GM18511 (cell line): ENCODE data around the gene LITAF.
"Not testable (repeated sequence)": the region's sequence is repeated elsewhere in the genome, so short reads cannot be mapped to it uniquely, and the experiment has no call there.

Source experiments
- ATAC-seq: cut with Tn5 transposase; IDR thresholded peaks from one replicate; pipeline ENCODE4 v1.9.1; 2021; ENCODE audit warnings: mild to moderate bottlenecking, moderate library complexity; ENCODE audit not compliant: unreplicated experiment

The LITAF gene

GRCh38 chr16:11524098-11524760 lies 62.5 kb downstream of the LITAF start:
- no peak for ATAC-seq

- no peak for ATAC-seq
Measured at GRCh38 chr16:11521055-11521454, 65.7 kb downstream of the LITAF start.

GRCh38 chr16:11520442-11520841 lies 66.3 kb downstream of the LITAF start:
- no peak for ATAC-seq

- ATAC-seq, result no peak
Measured at GRCh38 chr16:11517961-11518360, 68.8 kb downstream of the LITAF start.

GRCh38 chr16:11515540-11516430 lies 70.9 kb downstream of the LITAF start:
- no peak for ATAC-seq

- ATAC-seq, result no peak
Measured at GRCh38 chr16:11514283-11514682, 72.4 kb downstream of the LITAF start.

GRCh38 chr16:11513366-11513765 lies 73.4 kb downstream of the LITAF start:
- not testable (repeated sequence) for ATAC-seq

- ATAC-seq, result no peak
Measured at GRCh38 chr16:11511801-11512200, 74.9 kb downstream of the LITAF start.

GRCh38 chr16:11511328-11511727 lies 75.4 kb downstream of the LITAF start:
- ATAC-seq, result no peak

GRCh38 chr16:11510178-11510973 lies 76.3 kb downstream of the LITAF start:
- ATAC-seq, result no peak

GRCh38 chr16:11507991-11508390 lies 78.7 kb downstream of the LITAF start:
- no peak for ATAC-seq

- no peak for ATAC-seq
Measured at GRCh38 chr16:11507350-11507749, 79.4 kb downstream of the LITAF start.

- no peak for ATAC-seq
Measured at GRCh38 chr16:11506741-11507305, 79.9 kb downstream of the LITAF start.

- not testable (repeated sequence) for ATAC-seq
Measured at GRCh38 chr16:11504261-11504660, 82.5 kb downstream of the LITAF start.

GRCh38 chr16:11503566-11503965 lies 83.2 kb downstream of the LITAF start:
- ATAC-seq, result no peak

GRCh38 chr16:11502239-11502638 lies 84.5 kb downstream of the LITAF start:
- no peak for ATAC-seq

- ATAC-seq, result no peak
Measured at GRCh38 chr16:11501632-11502031, 85.1 kb downstream of the LITAF start.

GRCh38 chr16:11500700-11501346 lies 85.9 kb downstream of the LITAF start:
- ATAC-seq, result no peak

GRCh38 chr16:11499295-11500089 lies 87.2 kb downstream of the LITAF start:
- ATAC-seq, result no peak

GRCh38 chr16:11498683-11499082 lies 88.0 kb downstream of the LITAF start:
- no peak for ATAC-seq
